ENCODE data around the gene CASS4. TPM values are rescaled to one million over a fixed set of nuclear protein-coding genes. Genes with fewer than 3 reads are reported as not detected.

CASS4 gene
- total RNA-seq, 2 donors from 2014 or later = 0.65 to 0.80 TPM

GRCh38 chr20:56439771-56440291 is 27.8 kb downstream of the CASS4 start:
- ATAC-seq (peak; percentile 88 to 92), DNase-seq (peak; percentile 71)
- intact Hi-C loops (cut with DNase I) = no loop called here

GRCh38 chr20:56440346-56441007 is 28.4 kb downstream of the CASS4 start:
- no peak for ATAC-seq
- no peak for DNase-seq
- intact Hi-C loops (cut with DNase I) = no loop called here

- no peak for ATAC-seq
- intact Hi-C loops (cut with DNase I) = no loop called here
- no peak for DNase-seq
These were observed 30.6 kb downstream of the CASS4 start for GRCh38 chr20:56442389-56443365.

- intact Hi-C loops (cut with DNase I) = no loop called here
- ATAC-seq (peak in 1 of 2 donors; percentile 48), DNase-seq (no peak)
These were observed 31.8 kb downstream of the CASS4 start for GRCh38 chr20:56443654-56444540.

- no peak for DNase-seq
- no peak for ATAC-seq
- intact Hi-C loops (cut with DNase I) = no loop called here
These were observed 33.1 kb downstream of the CASS4 start for GRCh38 chr20:56445130-56445529.

- DNase-seq (no peak), ATAC-seq (no peak)
- intact Hi-C loops (cut with DNase I) = no loop called here
These were observed 33.5 kb downstream of the CASS4 start for GRCh38 chr20:56445540-56445939.

GRCh38 chr20:56447227-56447626 is 35.2 kb downstream of the CASS4 start:
- ATAC-seq (no peak), DNase-seq (no peak)
- intact Hi-C loops (cut with DNase I) = no loop called here

GRCh38 chr20:56449459-56449858 is 37.4 kb downstream of the CASS4 start:
- DNase-seq (no peak), ATAC-seq (no peak)
- intact Hi-C loops (cut with DNase I) = no loop called here

- DNase-seq (no peak), ATAC-seq (no peak)
- intact Hi-C loops (cut with DNase I) = no loop called here
These were observed 39.2 kb downstream of the CASS4 start for GRCh38 chr20:56451056-56451765.

- no peak for ATAC-seq
- intact Hi-C loops (cut with DNase I) = no loop called here
- DNase-seq = no peak
These were observed 41.3 kb downstream of the CASS4 start for GRCh38 chr20:56453352-56453751.

- DNase-seq (no peak), ATAC-seq (no peak)
- intact Hi-C loops (cut with DNase I) = no loop called here
These were observed 42.7 kb downstream of the CASS4 start for GRCh38 chr20:56454754-56455153.

- ATAC-seq (no peak), DNase-seq (no peak)
- intact Hi-C loops (cut with DNase I) = no loop called here
These were observed 46.3 kb downstream of the CASS4 start for GRCh38 chr20:56458206-56458821.

GRCh38 chr20:56460459-56460858 is 48.4 kb downstream of the CASS4 start:
- DNase-seq = no peak
- intact Hi-C loops (cut with DNase I) = no loop called here
- ATAC-seq = peak in 1 of 2 donors; percentile 23

GRCh38 chr20:56461576-56461975 is 49.5 kb downstream of the CASS4 start:
- intact Hi-C loops (cut with DNase I) = no loop called here
- ATAC-seq (no peak), DNase-seq (no peak)

- intact Hi-C loops (cut with DNase I) = no loop called here
- no peak for ATAC-seq
- DNase-seq = no peak
These were observed 51.4 kb downstream of the CASS4 start for GRCh38 chr20:56463428-56463827.

- intact Hi-C loops (cut with DNase I) = loop anchor here in 1 of 2 donors (5.0 kb wide), 1 partner anchor 64 kb away; no protein-coding TSS in a partner anchor
- ATAC-seq (no peak), DNase-seq (no peak)
These were observed 53.9 kb downstream of the CASS4 start for GRCh38 chr20:56465997-56466396.

GRCh38 chr20:56467968-56468315 is 55.9 kb downstream of the CASS4 start:
- intact Hi-C loops (cut with DNase I) = loop anchor here in 1 of 2 donors (5.0 kb wide), 1 partner anchor 66 kb away; no protein-coding TSS in a partner anchor
- no peak for DNase-seq
- peak in 1 of 2 donors; percentile 8 for ATAC-seq

Measured in left cardiac atrium (tissue), 4 donors.